ENCODE measurements around the gene ARR3.
"Not testable (repeated sequence)": the region's sequence is repeated elsewhere in the genome, so short reads cannot be mapped to it uniquely, and the experiment has no call there.

The ARR3 gene

DNA sequence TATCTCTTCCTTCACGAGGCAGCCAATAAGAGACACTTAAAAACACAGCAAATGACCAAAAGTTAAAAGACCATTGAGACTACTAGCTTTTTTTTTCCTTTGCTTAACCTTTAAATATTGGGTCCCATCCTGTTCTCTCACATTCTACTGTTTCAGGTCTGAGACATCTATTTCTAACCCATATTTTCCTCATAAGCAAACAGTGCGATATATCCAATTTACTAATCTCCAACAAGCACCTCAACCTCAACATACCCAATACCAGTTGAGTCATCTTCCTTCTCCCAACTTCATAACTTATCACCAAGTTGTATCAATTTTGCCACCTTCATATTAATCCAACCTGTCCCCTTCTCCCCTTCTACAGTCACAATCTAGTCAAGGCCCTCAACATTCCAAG lies 26.6 kb upstream of the ARR3 start:
- H3K27ac ChIP-seq: no peak overlapping the region
- TF ChIP-seq, protein P1, sequence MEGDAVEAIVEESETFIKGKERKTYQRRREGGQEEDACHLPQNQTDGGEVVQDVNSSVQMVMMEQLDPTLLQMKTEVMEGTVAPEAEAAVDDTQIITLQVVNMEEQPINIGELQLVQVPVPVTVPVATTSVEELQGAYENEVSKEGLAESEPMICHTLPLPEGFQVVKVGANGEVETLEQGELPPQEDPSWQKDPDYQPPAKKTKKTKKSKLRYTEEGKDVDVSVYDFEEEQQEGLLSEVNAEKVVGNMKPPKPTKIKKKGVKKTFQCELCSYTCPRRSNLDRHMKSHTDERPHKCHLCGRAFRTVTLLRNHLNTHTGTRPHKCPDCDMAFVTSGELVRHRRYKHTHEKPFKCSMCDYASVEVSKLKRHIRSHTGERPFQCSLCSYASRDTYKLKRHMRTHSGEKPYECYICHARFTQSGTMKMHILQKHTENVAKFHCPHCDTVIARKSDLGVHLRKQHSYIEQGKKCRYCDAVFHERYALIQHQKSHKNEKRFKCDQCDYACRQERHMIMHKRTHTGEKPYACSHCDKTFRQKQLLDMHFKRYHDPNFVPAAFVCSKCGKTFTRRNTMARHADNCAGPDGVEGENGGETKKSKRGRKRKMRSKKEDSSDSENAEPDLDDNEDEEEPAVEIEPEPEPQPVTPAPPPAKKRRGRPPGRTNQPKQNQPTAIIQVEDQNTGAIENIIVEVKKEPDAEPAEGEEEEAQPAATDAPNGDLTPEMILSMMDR (conservative IDR thresholded peaks at IDR 0.05): no peak

DNA sequence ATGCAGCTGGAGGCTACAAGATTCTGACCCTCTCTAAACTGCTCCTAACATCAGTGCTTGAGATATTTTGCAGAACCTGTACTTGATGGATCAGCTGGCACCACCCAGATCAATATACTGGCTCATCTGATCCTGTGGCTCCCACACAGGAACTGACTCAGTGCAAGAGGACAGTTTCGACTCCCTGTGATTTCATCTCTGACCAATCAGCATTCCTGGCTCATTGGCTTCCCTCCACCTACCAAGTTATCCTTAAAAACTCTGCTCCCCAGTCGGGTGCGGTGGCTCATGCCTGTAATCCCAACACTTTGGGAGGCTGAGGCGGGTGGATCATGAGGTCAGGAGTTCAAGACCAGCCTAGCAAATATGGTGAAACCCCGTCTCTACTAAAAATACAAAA lies 24.5 kb upstream of the ARR3 start:
- H3K27ac ChIP-seq: not testable (repeated sequence)

DNA sequence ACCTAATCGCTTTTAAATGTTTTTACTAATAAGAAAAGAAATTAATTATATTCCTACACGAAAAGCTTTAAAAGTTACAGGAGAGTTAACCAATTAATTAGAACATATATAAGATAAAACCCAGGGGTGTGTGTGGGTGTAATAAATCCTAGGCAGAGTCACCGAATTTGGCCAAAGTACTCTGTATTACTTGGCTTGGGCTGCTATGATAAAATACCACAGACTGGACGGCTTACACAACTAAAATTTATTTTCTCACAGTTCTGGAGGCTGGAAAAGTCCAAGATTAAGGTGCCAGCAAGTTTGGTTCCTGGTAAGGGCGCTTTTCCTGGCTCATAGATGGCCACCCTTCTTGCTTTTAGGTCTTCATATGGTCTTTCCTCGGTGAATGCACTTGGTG lies 23.3 kb upstream of the ARR3 start:
- TF ChIP-seq, protein P1 (conservative IDR thresholded peaks at IDR 0.05): no peak
- H3K27ac ChIP-seq: no peak overlapping the region

DNA sequence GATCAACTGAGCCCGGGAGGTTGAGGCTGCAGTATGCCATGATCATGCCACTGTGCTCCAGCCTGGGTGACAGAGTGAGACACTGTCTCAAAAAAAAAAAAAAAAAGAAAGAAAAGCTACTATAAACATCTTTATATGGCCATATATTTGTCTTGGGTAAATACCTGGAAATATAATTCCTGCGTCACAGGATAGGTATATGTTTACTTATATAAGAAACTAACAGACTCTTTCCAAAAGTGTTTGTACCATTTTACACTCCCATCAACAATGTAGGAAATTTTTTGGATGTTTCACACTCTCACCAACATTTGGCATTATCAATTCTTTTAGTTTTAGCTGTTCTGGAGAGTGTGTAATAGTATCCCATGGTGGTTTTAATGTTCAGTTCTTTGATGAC lies 20.9 kb upstream of the ARR3 start:
- peak overlapping the region; percentile 41 for H3K27ac ChIP-seq
- TF ChIP-seq, protein P1 (conservative IDR thresholded peaks at IDR 0.05): no peak

DNA sequence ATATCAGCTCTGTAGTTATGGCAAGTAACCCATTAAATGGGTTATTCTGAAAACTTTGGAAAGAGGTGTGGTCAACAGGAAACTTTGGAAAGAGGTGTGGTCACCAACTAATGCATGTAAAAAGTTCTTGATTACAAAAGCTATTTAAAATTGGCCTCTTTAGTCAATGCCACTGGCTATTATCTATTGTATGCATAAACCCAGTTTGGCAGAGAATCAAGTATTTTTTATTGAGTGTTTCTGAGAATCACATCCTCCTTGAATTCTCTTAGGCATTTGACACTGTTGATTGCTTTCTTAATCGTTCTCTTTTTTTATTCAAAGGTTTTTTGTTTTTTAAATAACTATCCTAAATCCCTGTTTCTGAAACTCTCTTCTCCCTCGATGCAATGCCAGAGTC lies 15.6 kb upstream of the ARR3 start:
- TF ChIP-seq, protein P1 (conservative IDR thresholded peaks at IDR 0.05): no peak
- no peak overlapping the region for H3K27ac ChIP-seq

DNA sequence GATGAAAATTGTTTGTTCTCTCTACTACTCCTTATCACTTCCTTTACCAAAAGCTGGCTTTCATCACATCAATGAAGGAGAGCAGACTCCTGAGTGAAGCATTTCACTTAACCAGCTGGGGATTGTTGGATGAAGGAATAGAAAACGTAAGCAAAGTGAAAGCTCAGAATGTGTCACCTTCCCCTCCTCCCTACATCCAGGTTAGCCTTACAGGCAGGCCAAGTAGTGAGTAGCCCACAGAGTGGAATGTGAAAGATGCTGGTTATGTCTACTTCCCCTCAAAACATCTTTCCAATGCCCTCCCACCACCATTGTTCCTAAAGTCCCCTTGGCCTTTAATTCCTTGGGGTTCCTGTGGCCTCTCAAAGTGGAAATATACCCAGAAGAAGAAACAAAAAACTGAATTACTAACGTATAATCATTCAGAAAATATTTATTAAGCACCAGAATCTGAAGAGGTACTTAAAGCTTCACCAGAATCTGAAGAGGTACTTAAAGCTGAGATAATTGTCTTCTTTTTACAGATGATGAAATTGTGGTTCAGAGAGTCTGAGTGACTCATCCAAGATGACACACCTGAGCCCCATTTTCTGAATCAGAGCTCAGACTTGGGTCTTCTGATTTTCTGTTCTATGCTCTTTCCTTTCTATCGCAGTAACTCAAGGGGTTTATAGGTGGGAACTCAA lies 14.6 kb upstream of the ARR3 start:
- H3K27ac ChIP-seq: no peak overlapping the region
- TF ChIP-seq, protein P1 (conservative IDR thresholded peaks at IDR 0.05): no peak

DNA sequence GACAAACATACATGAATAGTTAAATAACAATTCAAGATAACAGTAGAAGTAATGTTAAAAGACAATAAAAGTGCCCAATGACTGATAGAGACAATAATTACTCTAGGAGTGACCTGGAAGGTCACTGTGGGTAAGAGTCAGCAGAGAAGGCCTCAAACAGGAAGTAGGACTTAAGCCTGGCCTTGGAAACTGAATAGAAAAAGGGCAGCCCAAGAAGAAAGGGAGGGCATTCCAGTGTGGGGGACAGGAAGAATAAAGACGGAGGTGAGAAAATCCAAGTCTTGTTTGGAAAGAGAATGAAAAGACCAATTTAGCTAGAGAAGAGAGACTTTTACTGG lies 14.1 kb upstream of the ARR3 start:
- H3K27ac ChIP-seq: no peak overlapping the region
- TF ChIP-seq, protein P1 (conservative IDR thresholded peaks at IDR 0.05): no peak

DNA sequence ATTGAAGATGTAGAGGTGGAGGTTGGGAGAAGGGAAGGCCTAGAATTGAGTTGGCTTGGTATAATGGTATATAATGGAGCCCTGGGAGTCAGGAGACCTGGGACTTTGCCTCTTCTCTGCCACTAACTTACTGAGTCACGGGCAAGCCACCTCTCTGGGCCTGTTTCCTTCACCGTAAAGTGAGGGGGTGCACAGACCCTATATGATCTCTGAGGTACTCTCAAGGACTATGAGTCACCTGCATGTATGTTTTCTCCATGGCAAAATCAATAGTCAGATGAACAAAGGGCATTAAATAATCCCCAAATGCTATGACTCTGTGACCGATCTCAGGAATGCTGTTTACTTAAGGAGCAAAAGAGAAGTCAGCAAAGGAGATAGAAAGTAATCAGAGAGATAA lies 13.2 kb upstream of the ARR3 start:
- H3K27ac ChIP-seq: no peak overlapping the region
- TF ChIP-seq, protein P1 (conservative IDR thresholded peaks at IDR 0.05): no peak
